GM21717 (cell line): ENCODE results near the gene CNTNAP2.

Experiments
- ATAC-seq: cut with Tn5 transposase; IDR thresholded peaks from one replicate; pipeline ENCODE4 v1.9.1; 2021; ENCODE audit warnings: mild to moderate bottlenecking, moderate library complexity; ENCODE audit not compliant: unreplicated experiment

CNTNAP2 gene

GRCh38 chr7:146116521-146117222, at the start of gene CNTNAP2:
Gene CNTNAP2, plus strand, starts transcription at chr7:146116801. Its CDS starts 76 bp downstream, at chr7:146116877.
- no peak for ATAC-seq

GRCh38 chr7:146067880-146068279, 48.7 kb upstream of the CNTNAP2 start:
- ATAC-seq = no peak

- ATAC-seq = no peak
These were observed 42.3 kb upstream of the CNTNAP2 start for GRCh38 chr7:146074195-146074765.

GRCh38 chr7:146076344-146076743, 40.3 kb upstream of the CNTNAP2 start:
- ATAC-seq = no peak

GRCh38 chr7:146084086-146084485, 32.5 kb upstream of the CNTNAP2 start:
- ATAC-seq = no peak

- ATAC-seq = peak; percentile 89
These were observed 26.5 kb upstream of the CNTNAP2 start for GRCh38 chr7:146090023-146090645.

GRCh38 chr7:146094356-146094755, 22.2 kb upstream of the CNTNAP2 start:
- no peak for ATAC-seq

GRCh38 chr7:146096994-146097393, 19.6 kb upstream of the CNTNAP2 start:
- no peak for ATAC-seq

- ATAC-seq = no peak
These were observed 10.3 kb upstream of the CNTNAP2 start for GRCh38 chr7:146106319-146106718.

GRCh38 chr7:146112755-146113154, 3.8 kb upstream of the CNTNAP2 start:
- ATAC-seq = no peak

GRCh38 chr7:146115548-146115850, 1.1 kb upstream of the CNTNAP2 start:
- ATAC-seq = no peak

- ATAC-seq = no peak
These were observed 615 bp upstream of the CNTNAP2 start for GRCh38 chr7:146115851-146116520.

GRCh38 chr7:146117576-146117975, 975 bp downstream of the CNTNAP2 start:
- no peak for ATAC-seq

GRCh38 chr7:146119002-146119401, 2.4 kb downstream of the CNTNAP2 start:
- ATAC-seq = no peak

GRCh38 chr7:146123715-146124114, 7.1 kb downstream of the CNTNAP2 start:
- no peak for ATAC-seq

GRCh38 chr7:146126767-146127509, 10.3 kb downstream of the CNTNAP2 start:
- ATAC-seq = no peak

GRCh38 chr7:146129296-146129695, 12.7 kb downstream of the CNTNAP2 start:
- no peak for ATAC-seq

GRCh38 chr7:146129997-146130396, 13.4 kb downstream of the CNTNAP2 start:
- ATAC-seq = no peak

GRCh38 chr7:146131701-146132100, 15.1 kb downstream of the CNTNAP2 start:
- no peak for ATAC-seq

GRCh38 chr7:146136357-146136875, 19.8 kb downstream of the CNTNAP2 start:
- ATAC-seq = no peak

- no peak for ATAC-seq
These were observed 22.3 kb downstream of the CNTNAP2 start for GRCh38 chr7:146138926-146139325.
